ENCODE data around the gene ANXA6. TPM values are rescaled to one million over a fixed set of nuclear protein-coding genes. Genes with fewer than 3 reads are reported as not detected.

Gene ANXA6
- total RNA-seq, 1 donor from 2014 or later: 27.7 TPM

DNA sequence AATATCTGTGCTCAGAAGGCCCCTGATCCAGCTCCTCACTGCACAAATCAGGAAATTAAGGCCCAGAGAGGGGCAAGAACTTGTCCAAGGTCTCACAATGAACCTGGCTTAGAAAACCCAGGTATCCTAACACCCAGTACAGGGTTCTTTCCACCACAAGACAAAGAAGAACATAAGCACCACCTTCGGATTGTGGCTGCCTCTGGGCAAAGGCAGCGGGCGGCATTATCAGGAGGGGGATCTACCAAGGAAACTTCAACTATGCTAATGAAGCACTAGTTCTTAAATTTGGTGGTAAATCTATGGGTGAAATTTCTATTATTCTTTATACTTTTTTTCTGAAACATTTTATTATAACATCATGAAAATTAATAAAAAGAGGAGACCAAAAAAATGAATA lies 17.9 kb downstream of the ANXA6 start:
- TF ChIP-seq, protein P1, sequence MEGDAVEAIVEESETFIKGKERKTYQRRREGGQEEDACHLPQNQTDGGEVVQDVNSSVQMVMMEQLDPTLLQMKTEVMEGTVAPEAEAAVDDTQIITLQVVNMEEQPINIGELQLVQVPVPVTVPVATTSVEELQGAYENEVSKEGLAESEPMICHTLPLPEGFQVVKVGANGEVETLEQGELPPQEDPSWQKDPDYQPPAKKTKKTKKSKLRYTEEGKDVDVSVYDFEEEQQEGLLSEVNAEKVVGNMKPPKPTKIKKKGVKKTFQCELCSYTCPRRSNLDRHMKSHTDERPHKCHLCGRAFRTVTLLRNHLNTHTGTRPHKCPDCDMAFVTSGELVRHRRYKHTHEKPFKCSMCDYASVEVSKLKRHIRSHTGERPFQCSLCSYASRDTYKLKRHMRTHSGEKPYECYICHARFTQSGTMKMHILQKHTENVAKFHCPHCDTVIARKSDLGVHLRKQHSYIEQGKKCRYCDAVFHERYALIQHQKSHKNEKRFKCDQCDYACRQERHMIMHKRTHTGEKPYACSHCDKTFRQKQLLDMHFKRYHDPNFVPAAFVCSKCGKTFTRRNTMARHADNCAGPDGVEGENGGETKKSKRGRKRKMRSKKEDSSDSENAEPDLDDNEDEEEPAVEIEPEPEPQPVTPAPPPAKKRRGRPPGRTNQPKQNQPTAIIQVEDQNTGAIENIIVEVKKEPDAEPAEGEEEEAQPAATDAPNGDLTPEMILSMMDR (IDR thresholded peaks at IDR 0.05; ENCODE audit: unreplicated experiment): no peak
- H3K4me3 Mint-ChIP-seq (ENCODE audit: low read depth): no peak overlapping the region
- no peaks in the 10 kb centered on the region for H3K27me3 Mint-ChIP-seq
- no peaks in the 10 kb centered on the region for H3K36me3 Mint-ChIP-seq (ENCODE audit: insufficient read depth)
- no peaks in the 10 kb centered on the region for H3K4me1 Mint-ChIP-seq (ENCODE audit: low read depth)
- no peaks in the 10 kb centered on the region for H3K9me3 Mint-ChIP-seq (ENCODE audit: low read depth)
- no peak for DNase-seq (ENCODE audit: low spot score, unreplicated experiment)
- H3K27ac Mint-ChIP-seq: no peak overlapping the region

DNA sequence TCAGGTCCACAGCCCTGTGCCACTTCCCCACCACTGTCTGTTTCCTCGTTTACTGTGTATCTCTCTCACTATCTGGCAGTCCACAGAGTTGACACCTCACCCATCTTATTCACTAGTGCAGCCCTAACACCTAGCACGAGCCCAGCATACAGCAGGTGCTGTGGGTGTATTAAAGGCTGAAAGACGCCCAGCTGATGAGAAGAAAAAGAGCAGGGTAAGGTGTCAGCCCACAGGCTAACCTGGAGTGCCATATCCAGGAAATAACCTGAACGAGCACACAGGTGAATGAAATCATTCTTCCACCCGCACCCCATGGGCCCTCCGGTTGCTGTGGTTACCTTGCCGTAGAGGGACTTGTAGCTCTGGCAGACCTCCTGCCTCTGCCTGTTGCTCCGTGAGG lies 18.6 kb downstream of the ANXA6 start:
- TF ChIP-seq, protein P1 (IDR thresholded peaks at IDR 0.05; ENCODE audit: unreplicated experiment): no peak
- Mint-ChIP-seq H3K27ac (peak overlapping the region; percentile 60), H3K36me3 (ENCODE audit: insufficient read depth) (no peaks in the 10 kb centered on the region), H3K4me3 (ENCODE audit: low read depth) (no peak overlapping the region), H3K27me3 (no peaks in the 10 kb centered on the region), H3K4me1 (ENCODE audit: low read depth) (no peaks in the 10 kb centered on the region), H3K9me3 (ENCODE audit: low read depth) (no peaks in the 10 kb centered on the region)
- no peak for DNase-seq (ENCODE audit: low spot score, unreplicated experiment)

DNA sequence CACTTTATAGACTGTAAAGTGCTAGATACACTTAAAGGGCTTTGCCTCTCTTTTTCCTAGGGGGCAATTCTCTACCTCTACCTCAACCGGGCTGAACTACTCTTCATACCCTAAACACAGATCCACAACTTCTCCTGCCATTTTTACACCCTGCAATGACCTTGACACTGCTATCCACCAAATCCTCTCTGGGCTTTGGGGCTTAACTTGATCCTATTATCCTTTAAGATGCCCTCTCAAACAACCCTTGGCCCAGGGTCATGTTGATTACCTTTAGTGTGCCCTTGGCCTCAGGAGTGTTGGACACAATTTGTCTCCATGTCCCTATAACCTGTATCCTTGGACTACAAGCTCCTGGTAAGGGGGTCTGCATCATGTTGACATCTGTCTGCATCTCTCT lies 19.5 kb downstream of the ANXA6 start:
- no peak for DNase-seq (ENCODE audit: low spot score, unreplicated experiment)
- H3K27ac Mint-ChIP-seq: no peak overlapping the region
- no peaks in the 10 kb centered on the region for H3K27me3 Mint-ChIP-seq
- no peaks in the 10 kb centered on the region for H3K4me1 Mint-ChIP-seq (ENCODE audit: low read depth)
- no peaks in the 10 kb centered on the region for H3K36me3 Mint-ChIP-seq (ENCODE audit: insufficient read depth)
- TF ChIP-seq, protein P1 (IDR thresholded peaks at IDR 0.05; ENCODE audit: unreplicated experiment): no peak
- no peaks in the 10 kb centered on the region for H3K9me3 Mint-ChIP-seq (ENCODE audit: low read depth)
- no peak overlapping the region for H3K4me3 Mint-ChIP-seq (ENCODE audit: low read depth)

DNA sequence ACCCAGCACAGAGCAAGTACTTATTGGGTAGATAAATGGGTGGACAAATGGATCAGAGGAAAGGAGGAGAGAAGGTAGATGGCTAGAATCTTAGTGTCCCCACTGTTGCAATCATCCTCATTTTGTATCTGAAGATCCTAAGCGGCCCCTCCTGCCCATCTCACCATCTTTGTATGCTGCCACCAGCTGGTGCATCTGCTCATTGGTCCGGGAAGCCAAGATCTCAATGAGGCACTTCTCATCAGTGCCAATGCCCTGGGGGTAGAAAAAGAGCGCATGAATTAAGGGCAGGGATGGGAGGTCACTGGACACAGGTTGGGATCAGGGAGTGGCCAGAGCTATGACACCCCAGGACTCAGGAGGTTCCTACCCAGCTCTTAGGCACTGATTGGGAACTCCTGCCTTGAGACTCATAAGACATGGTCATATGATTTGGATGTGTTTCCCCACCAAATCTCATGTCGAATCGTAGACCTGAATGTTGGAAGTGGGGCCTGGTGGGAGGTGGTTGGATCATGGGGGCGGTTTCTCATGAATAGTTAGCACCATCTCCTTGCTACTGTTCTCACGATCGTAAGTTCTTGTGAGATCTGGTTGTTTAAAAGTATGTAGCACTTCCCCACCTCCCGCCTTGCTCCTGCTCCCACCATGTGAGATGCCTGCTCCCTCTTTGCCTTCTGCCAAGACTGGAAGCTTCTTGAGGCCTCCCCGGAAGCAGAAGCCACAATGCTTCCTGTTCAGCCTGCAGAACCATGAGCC lies 20.3 kb downstream of the ANXA6 start:
- DNase-seq (ENCODE audit: low spot score, unreplicated experiment): no peak
- H3K27me3 Mint-ChIP-seq: no peaks in the 10 kb centered on the region
- no peaks in the 10 kb centered on the region for H3K36me3 Mint-ChIP-seq (ENCODE audit: insufficient read depth)
- no peaks in the 10 kb centered on the region for H3K9me3 Mint-ChIP-seq (ENCODE audit: low read depth)
- H3K27ac Mint-ChIP-seq: no peak overlapping the region
- no peak overlapping the region for H3K4me3 Mint-ChIP-seq (ENCODE audit: low read depth)
- no peaks in the 10 kb centered on the region for H3K4me1 Mint-ChIP-seq (ENCODE audit: low read depth)
- TF ChIP-seq, protein P1 (IDR thresholded peaks at IDR 0.05; ENCODE audit: unreplicated experiment): no peak

DNA sequence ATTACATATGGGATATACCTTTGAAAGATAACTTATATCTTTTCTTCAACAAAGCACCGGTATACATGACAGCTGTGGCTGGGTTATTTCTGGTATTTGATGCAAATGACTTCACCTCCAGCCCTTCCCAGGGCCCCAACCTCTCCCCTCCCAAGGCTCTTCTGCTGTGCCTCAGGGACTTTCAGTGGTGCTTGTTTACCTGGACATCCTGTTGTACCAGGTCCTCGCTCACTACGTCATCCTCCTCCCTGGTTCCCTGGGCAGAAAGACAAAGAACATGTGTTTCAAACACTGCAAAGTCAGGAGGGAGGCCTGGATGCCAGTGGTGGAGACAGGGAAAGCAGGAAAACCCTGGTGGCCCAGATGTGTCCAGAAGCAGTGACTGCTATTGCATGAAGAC lies 23.4 kb downstream of the ANXA6 start:
- no peak overlapping the region for H3K4me3 Mint-ChIP-seq (ENCODE audit: low read depth)
- TF ChIP-seq, protein P1 (IDR thresholded peaks at IDR 0.05; ENCODE audit: unreplicated experiment): no peak
- peaks cover 6% of the 10 kb centered on the region for H3K4me1 Mint-ChIP-seq (ENCODE audit: low read depth)
- no peaks in the 10 kb centered on the region for H3K27me3 Mint-ChIP-seq
- H3K36me3 Mint-ChIP-seq (ENCODE audit: insufficient read depth): no peaks in the 10 kb centered on the region
- no peak for DNase-seq (ENCODE audit: low spot score, unreplicated experiment)
- no peak overlapping the region for H3K27ac Mint-ChIP-seq
- no peaks in the 10 kb centered on the region for H3K9me3 Mint-ChIP-seq (ENCODE audit: low read depth)
